ENCODE measurements around the gene C14orf93.

The C14orf93 gene

DNA sequence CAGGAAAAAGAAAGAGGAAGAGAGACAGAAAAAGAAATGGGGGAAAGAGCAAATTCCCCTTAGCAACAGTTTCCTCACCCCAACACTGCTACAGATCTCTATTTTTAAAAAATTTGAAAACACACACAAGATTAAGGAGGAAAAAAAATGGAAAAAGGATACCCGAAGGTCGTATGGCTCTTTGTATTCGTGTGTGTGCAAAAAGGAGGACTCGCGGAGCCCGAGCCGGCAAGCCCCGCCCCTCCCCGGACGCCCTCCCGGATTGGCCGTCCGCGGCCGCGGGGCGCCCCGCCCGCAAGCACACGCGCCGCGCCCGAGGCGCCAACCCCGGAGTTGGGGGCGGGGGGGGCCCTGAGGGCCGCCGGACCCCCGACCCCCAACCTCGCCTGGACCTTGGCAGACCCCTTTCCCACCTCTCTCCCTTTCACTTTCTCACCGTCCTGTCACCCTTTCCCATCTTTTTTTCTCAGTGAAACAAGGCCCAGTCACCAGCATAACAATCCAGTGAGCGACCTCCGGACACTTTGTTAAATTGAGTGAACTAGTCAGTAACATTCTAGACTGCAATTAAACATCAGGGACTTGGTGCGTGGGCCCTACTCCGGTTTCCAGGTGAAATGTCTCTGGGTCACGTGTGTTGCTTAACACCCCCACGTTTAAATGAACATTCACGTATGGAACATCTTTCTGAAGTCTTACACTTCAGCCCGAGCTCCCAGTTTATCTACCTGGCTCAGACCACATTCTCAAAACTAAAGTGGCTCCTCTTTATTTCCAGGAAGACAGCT, at the start of gene C14orf93:
Gene C14orf93 (minus strand): TSS at position 205 of the 788 bp plus-strand sequence. CDS start 11,120 bp downstream, outside the sequence.
- TF ChIP-seq CTCF (IDR thresholded peaks at IDR 0.05; ENCODE audit: low read depth, low read length, missing control alignments): no peak
- H3K4me3 ChIP-seq (ENCODE audit: low read depth, low read length): peak within 1 kb of the TSS; percentile 68
- DNase-seq (ENCODE audit: low read depth): no peak

GRCh38 chr14:23058654-23059504, 48.9 kb upstream of the C14orf93 start:
- no peak overlapping the region for H3K4me3 ChIP-seq (ENCODE audit: low read depth, low read length)
- no peak for TF ChIP-seq CTCF (IDR thresholded peaks at IDR 0.05; ENCODE audit: low read depth, low read length, missing control alignments)
- DNase-seq (ENCODE audit: low read depth): no peak

- peak; percentile 59 for DNase-seq (ENCODE audit: low read depth)
- peak; percentile 97 for TF ChIP-seq CTCF (IDR thresholded peaks at IDR 0.05; ENCODE audit: low read depth, low read length, missing control alignments)
- H3K4me3 ChIP-seq (ENCODE audit: low read depth, low read length): peak overlapping the region; percentile 42
Observed at GRCh38 chr14:23057757-23058653, 48.1 kb upstream of the C14orf93 start.

DNA sequence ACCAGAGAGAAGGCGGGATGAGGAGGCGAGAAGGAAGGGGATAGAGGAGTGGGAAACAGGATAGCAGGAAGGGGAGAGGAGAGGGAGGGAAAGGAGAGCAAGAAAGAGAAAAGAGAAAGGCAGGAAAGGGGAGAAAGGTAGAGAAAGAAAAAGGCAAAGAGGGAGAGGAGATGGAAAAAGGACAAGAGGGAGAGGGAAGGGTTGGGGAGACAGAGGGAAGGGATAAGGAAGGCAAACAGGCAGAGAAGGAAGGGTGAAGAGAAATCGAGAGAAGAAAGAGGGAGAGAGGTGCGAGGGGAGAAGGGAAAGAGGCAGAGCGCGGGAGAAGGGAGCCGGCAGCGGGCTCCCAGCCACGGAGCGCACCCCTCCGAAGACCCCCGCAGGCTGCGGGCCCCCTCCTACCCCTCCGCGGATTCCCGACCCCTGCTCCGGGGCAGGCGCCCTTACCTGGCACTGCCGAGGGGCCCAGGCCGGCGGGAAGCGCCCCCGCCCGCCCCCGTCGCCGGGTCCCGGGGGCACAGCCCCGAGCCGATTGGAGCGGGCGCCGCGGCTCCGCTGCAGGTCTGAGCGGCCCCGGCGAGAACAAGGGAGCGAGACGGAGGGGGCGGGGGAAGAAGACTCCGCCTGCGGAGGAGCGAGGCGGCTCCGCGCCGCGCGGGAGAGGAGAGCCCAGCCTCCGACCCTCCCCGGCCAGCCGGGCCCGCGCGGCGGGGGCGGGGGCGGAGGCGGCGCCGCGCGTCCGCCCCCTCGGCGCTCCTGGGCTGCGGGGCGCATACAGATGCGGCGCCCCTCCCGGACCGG, 47.2 kb upstream of the C14orf93 start, which contains the start of gene CDH24:
Gene CDH24 (minus strand): TSS at position 565 of the 801 bp plus-strand sequence. CDS start 1,787 bp downstream, outside the sequence.
- peak within 1 kb of the TSS; percentile 42 for H3K4me3 ChIP-seq (ENCODE audit: low read depth, low read length)
- DNase-seq (ENCODE audit: low read depth): no peak
- TF ChIP-seq CTCF (IDR thresholded peaks at IDR 0.05; ENCODE audit: low read depth, low read length, missing control alignments): no peak

GRCh38 chr14:23056145-23056955, 46.4 kb upstream of the C14orf93 start:
- no peak for DNase-seq (ENCODE audit: low read depth)
- TF ChIP-seq CTCF (IDR thresholded peaks at IDR 0.05; ENCODE audit: low read depth, low read length, missing control alignments): peak; percentile 92
- H3K4me3 ChIP-seq (ENCODE audit: low read depth, low read length): no peak overlapping the region; the same call in 1 of the 2 replicates

Data from GM12864 (cell line).